Hepatocyte (in vitro differentiated cells): Measurements from ENCODE around the gene ALG1L2. TPM values are rescaled to one million over a fixed set of nuclear protein-coding genes. Genes with fewer than 3 reads are reported as not detected.
"Not testable (repeated sequence)": the region's sequence is repeated elsewhere in the genome, so short reads cannot be mapped to it uniquely, and the experiment has no call there.

Experiments
- DNase-seq: peaks from one replicate; pipeline ENCODE4 v3.0.0-alpha.2; 2016; ENCODE audit warnings: low spot score
- H2AFZ ChIP-seq: fragments of 200-600 bp; sonication (generic); 2 replicates; pipeline ENCODE4 v1.6.0; 2016; ENCODE audit warnings: antibody characterized with exemption, mild to moderate bottlenecking
- H3K27ac ChIP-seq: fragments of 200-600 bp; sonication (generic); 2 replicates; pipeline ENCODE4 v1.5.1; 2016; ENCODE audit warnings: mild to moderate bottlenecking
- H3K27me3 ChIP-seq: fragments of 200-600 bp; sonication (generic); 2 replicates; pipeline ENCODE4 v1.6.1; 2016
- H3K36me3 ChIP-seq: fragments of 200-600 bp; sonication (generic); replicated peaks from 2 replicates; pipeline ENCODE4 v1.5.1; 2016; ENCODE audit warnings: low read depth; ENCODE audit not compliant: insufficient read depth
- H3K4me1 ChIP-seq: fragments of 200-600 bp; sonication (generic); 2 replicates; pipeline ENCODE4 v1.5.1; 2016; ENCODE audit warnings: mild to moderate bottlenecking, moderate library complexity; ENCODE audit not compliant: insufficient read depth
- H3K4me2 ChIP-seq: fragments of 200-600 bp; sonication (generic); 2 replicates; pipeline ENCODE4 v1.6.0; 2016
- H3K4me3 ChIP-seq: fragments of 200-600 bp; sonication (generic); 2 replicates; pipeline ENCODE4 v1.5.1; 2016; ENCODE audit warnings: mild to moderate bottlenecking
- H3K79me2 ChIP-seq: fragments of 200-600 bp; sonication (generic); 2 replicates; pipeline ENCODE4 v1.6.0; 2017; ENCODE audit warnings: mild to moderate bottlenecking
- H3K9me2 ChIP-seq: fragments of 200-600 bp; sonication (generic); replicated peaks from 2 replicates; pipeline ENCODE4 v1.6.0; 2017; ENCODE audit warnings: mild to moderate bottlenecking; ENCODE audit not compliant: insufficient read depth
- H3K9me3 ChIP-seq: fragments of 200-600 bp; sonication (generic); 2 replicates; pipeline ENCODE4 v1.5.1; 2016; ENCODE audit warnings: low read depth, mild to moderate bottlenecking
- H4K20me1 ChIP-seq: fragments of 200-600 bp; sonication (generic); 2 replicates; pipeline ENCODE4 v1.6.0; 2016; ENCODE audit warnings: mild to moderate bottlenecking; ENCODE audit not compliant: insufficient read depth, poor library complexity, severe bottlenecking
- CTCF ChIP-seq: fragments of 200-600 bp; sonication (generic); IDR thresholded peaks from 2 replicates; pipeline ENCODE4 v1.5.1; 2016; ENCODE audit warnings: antibody characterized with exemption, mild to moderate bottlenecking; ENCODE audit not compliant: poor library complexity
- EZH2 ChIP-seq: fragments of 200-600 bp; sonication (generic); IDR thresholded peaks from 2 replicates; pipeline ENCODE4 v1.6.1; 2016; ENCODE audit warnings: antibody characterized with exemption, mild to moderate bottlenecking, borderline replicate concordance
- EZH2phosphoT487 ChIP-seq: fragments of 200-600 bp; sonication (generic); IDR thresholded peaks from one replicate; pipeline ENCODE4 v1.6.1; 2018; ENCODE audit warnings: antibody characterized with exemption, mild to moderate bottlenecking, low read depth, moderate library complexity; ENCODE audit not compliant: unreplicated experiment, severe bottlenecking
- WGBS: methylation state at CpG from one replicate; pipeline ENCODE4 v1.1.6; 2016; ENCODE audit warnings: low lambda C conversion rate; ENCODE audit errors: missing lambda C conversion rate; 5-methylcytosine and 5-hydroxymethylcytosine counted together
- polyA plus RNA-seq: library from polyadenylated mRNA; unstranded; fragments of >200 nt; fragmentation: Nextera tagmentation; extraction: Ambion mirVana; gene quantifications from 2 replicates; pipeline ENCODE4 v1.2.1, GENCODE V29; 2016
- total RNA-seq: library from RNA; depleted of rRNA; stranded (reverse); fragments of >200 nt; gene quantifications from 2 replicates; pipeline ENCODE4 v1.2.3, GENCODE V29; 2014

Gene ALG1L2
- total and polyA plus RNA-seq, 2 experiments from 2014 or later: 1.7 TPM; not detected in 1

- no peak overlapping the region for H3K4me2 ChIP-seq
- no peak for DNase-seq
- H3K9me2 ChIP-seq: no peaks in the 10 kb centered on the region
- no peaks in the 10 kb centered on the region for H4K20me1 ChIP-seq
- H3K27ac ChIP-seq: no peak overlapping the region
- no peak overlapping the region for H2AFZ ChIP-seq
- no peaks in the 10 kb centered on the region for H3K9me3 ChIP-seq
- WGBS: 33% methylated on average over 6 of the region's 6 CpGs
- H3K27me3 ChIP-seq: no peaks in the 10 kb centered on the region
- no peaks in the 10 kb centered on the region for H3K79me2 ChIP-seq
- no peak for TF ChIP-seq EZH2phosphoT487
- TF ChIP-seq EZH2: no peak
- TF ChIP-seq CTCF: no peak
- H3K4me3 ChIP-seq: no peak overlapping the region
- H3K36me3 ChIP-seq: no peaks in the 10 kb centered on the region
- no peaks in the 10 kb centered on the region for H3K4me1 ChIP-seq
These were observed 4.2 kb downstream of the ALG1L2 start for GRCh38 chr3:130085881-130086280.

GRCh38 chr3:130086628-130087027, 5.0 kb downstream of the ALG1L2 start:
- H3K36me3 ChIP-seq, H2AFZ ChIP-seq, H3K27ac ChIP-seq, H3K9me3 ChIP-seq, H3K9me2 ChIP-seq, DNase-seq, H3K27me3 ChIP-seq, H3K4me1 ChIP-seq, H3K79me2 ChIP-seq, H3K4me3 ChIP-seq, H4K20me1 ChIP-seq, H3K4me2 ChIP-seq: not testable (repeated sequence)
- WGBS: 100% methylated on average over 2 of the region's 2 CpGs

- H3K9me2 ChIP-seq: no peaks in the 10 kb centered on the region
- DNase-seq: no peak
- no peaks in the 10 kb centered on the region for H3K9me3 ChIP-seq
- no peaks in the 10 kb centered on the region for H3K79me2 ChIP-seq
- no peaks in the 10 kb centered on the region for H3K36me3 ChIP-seq
- TF ChIP-seq EZH2phosphoT487 (no peak), EZH2 (no peak), CTCF (no peak)
- H2AFZ ChIP-seq: no peak overlapping the region
- no peaks in the 10 kb centered on the region for H3K4me1 ChIP-seq
- H3K27me3 ChIP-seq: no peaks in the 10 kb centered on the region
- no peak overlapping the region for H3K4me2 ChIP-seq
- 70% methylated on average over 4 of the region's 4 CpGs for WGBS
- no peak overlapping the region for H3K27ac ChIP-seq
- no peaks in the 10 kb centered on the region for H4K20me1 ChIP-seq
- no peak overlapping the region for H3K4me3 ChIP-seq
These were observed 6.4 kb downstream of the ALG1L2 start for GRCh38 chr3:130088061-130088460.

GRCh38 chr3:130090681-130091080, 9.1 kb downstream of the ALG1L2 start:
- 59% methylated on average over 3 of the region's 3 CpGs for WGBS
- DNase-seq, H3K27ac ChIP-seq, H3K4me3 ChIP-seq, H3K9me3 ChIP-seq, H2AFZ ChIP-seq, H4K20me1 ChIP-seq, H3K36me3 ChIP-seq, H3K9me2 ChIP-seq, H3K4me2 ChIP-seq, H3K4me1 ChIP-seq, H3K79me2 ChIP-seq, H3K27me3 ChIP-seq: not testable (repeated sequence)

- no peaks in the 10 kb centered on the region for H3K9me3 ChIP-seq
These were observed 10.3 kb downstream of the ALG1L2 start for GRCh38 chr3:130091958-130092357.

More at GRCh38 chr3:130091958-130092357, 10.3 kb downstream of the ALG1L2 start:
- Histone ChIP-seq H4K20me1 (no peaks in the 10 kb centered on the region), H2AFZ (no peak overlapping the region), H3K27me3 (no peaks in the 10 kb centered on the region), H3K4me2 (no peak overlapping the region), H3K4me1 (no peaks in the 10 kb centered on the region), H3K36me3 (no peaks in the 10 kb centered on the region), H3K9me2 (no peaks in the 10 kb centered on the region), H3K79me2 (no peaks in the 10 kb centered on the region), H3K27ac (no peak overlapping the region), H3K4me3 (no peak overlapping the region)
- WGBS: 95% methylated on average over 14 of the region's 14 CpGs
- TF ChIP-seq EZH2 (no peak), EZH2phosphoT487 (no peak), CTCF (no peak)
- no peak for DNase-seq
